Daoy (cell line): ENCODE results near the gene ATP11A. TPM values are rescaled to one million over a fixed set of nuclear protein-coding genes. Genes with fewer than 3 reads are reported as not detected.
"Not testable (repeated sequence)": the region's sequence is repeated elsewhere in the genome, so short reads cannot be mapped to it uniquely, and the experiment has no call there.

Experiments used
- DNase-seq: peaks from one replicate; pipeline ENCODE4 v3.0.0-alpha.2; 2015; ENCODE audit warnings: low read depth
- total RNA-seq: library from RNA; depleted of rRNA; stranded (reverse); fragments of >200 nt; shearing (Covaris generic); gene quantifications from 2 replicates; pipeline ENCODE4 v1.2.3, GENCODE V29; 2014

ATP11A gene
- total RNA-seq, 1 experiment from 2014 or later: 2.0 TPM

GRCh38 chr13:112838038-112838841 lies 148.4 kb downstream of the ATP11A start:
- no peak for DNase-seq

- DNase-seq: no peak
These were observed 148.9 kb downstream of the ATP11A start for GRCh38 chr13:112838842-112839117.

- no peak for DNase-seq
These were observed 149.7 kb downstream of the ATP11A start for GRCh38 chr13:112839356-112840105.

DNA sequence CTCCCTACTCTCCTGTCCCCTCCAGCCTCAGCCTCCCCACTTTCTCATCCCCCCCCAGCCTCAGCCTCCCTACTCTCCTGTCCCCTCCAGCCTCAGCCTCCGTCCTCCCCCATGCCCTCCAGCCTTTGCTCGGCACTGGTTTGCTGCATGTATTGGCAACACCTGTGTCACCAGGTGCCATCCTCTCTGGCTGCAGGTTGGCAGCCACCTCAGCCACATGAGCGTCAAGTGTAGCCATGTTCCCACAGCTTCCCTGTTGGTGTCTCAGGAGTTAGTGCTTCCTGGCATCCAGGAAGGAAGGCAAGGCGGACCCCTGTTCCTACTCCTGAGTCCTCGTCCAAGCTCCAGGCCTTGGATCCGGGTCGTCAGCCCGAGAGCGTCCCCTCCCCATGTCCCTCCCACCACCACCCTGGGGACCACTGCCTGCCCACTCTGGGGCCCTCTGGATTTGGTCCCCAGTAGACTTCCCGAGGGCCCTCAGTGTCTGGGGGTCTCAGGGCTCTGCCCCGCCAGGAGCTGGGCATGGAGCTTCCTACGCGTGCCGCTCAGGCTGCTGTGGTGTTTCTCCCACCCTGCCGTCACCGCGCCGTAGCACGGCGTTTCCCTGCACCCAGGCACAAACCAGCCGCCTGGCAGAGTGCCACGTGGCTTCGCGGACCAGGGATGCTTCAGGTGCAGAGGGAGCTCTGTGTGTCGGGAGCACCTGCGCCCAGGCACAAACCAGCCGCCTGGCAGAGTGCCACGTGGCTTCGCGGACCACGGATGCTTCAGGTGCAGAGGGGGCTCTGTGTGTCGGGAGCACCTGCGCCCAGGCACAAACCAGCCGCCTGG lies 150.8 kb downstream of the ATP11A start:
- no peak for DNase-seq

- not testable (repeated sequence) for DNase-seq
These were observed 151.6 kb downstream of the ATP11A start for GRCh38 chr13:112841303-112842015.

GRCh38 chr13:112842343-112842856 lies 152.6 kb downstream of the ATP11A start:
- DNase-seq: no peak

DNA sequence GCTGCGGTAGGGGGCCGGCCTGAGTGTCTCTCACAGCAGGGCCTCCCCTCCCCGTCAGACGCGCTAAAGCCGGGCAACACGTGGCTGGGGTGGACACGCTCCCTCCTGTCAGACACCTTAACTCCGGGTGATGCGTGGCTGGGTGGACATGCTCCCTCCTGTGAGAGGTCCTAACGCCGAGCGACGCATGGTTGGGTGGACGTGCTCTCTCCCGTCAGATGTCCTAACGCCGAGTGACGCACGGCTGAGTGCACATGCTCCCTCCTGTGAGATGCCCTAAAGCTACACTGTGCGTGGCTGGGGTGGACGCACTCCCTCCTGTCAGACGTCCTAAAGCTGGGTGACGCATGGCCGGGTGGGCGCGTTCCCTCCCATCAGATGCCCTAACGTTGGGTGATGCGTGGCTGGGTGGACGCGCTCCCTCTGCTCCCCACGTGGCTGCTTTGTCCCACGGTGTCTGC lies 153.1 kb downstream of the ATP11A start:
- DNase-seq: no peak

GRCh38 chr13:112843392-112844111 lies 153.7 kb downstream of the ATP11A start:
- DNase-seq: no peak

DNA sequence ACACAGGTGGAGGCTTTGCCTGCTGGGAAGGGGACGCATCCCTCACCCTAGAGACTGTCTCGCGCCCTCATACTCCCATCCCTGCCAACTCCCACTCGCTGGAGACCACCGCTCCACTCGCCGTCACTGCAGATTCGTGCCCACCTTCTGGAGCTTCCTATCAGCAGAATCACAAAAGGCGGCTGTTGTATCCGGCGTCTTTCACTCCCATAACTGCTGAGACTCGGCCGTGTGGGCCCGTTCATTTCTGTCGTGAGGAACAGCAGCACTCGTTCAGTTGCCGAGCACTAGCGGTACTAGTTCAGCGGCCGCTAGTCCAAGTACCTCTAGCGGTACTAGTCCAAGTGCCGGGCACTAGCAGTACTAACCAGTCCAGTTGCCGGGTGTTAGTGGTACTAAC lies 154.6 kb downstream of the ATP11A start:
- DNase-seq: no peak

GRCh38 chr13:112844879-112845278 lies 155.0 kb downstream of the ATP11A start:
- DNase-seq: no peak

DNA sequence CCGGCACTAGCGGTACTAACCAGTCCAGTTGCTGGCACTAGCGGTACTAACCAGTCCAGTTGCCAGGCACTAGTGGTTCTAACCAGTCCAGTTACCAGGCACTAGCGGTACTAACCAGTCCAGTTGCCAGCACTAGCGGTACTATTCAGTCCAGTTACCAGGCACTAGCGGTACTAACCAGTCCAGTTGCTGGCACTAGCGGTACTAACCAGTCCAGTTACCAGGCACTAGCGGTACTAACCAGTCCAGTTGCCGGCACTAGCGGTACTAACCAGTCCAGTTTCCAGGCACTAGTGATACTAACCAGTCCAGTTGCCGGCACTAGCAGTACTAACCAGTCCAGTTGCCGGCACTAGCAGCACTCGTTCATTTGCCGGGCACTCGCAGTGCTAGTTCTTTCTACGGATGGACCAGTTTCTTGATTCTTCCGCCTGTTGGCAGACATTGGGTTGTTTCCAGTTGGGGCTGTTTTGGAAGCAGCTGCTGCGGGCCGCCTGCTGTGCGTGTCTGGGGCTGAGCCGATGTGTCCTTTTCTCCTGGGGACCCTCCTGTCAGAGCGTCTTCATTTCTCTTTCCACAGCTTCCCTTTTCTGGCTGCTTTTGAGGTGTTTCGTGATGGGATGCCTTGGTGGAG lies 155.8 kb downstream of the ATP11A start:
- no peak for DNase-seq

DNA sequence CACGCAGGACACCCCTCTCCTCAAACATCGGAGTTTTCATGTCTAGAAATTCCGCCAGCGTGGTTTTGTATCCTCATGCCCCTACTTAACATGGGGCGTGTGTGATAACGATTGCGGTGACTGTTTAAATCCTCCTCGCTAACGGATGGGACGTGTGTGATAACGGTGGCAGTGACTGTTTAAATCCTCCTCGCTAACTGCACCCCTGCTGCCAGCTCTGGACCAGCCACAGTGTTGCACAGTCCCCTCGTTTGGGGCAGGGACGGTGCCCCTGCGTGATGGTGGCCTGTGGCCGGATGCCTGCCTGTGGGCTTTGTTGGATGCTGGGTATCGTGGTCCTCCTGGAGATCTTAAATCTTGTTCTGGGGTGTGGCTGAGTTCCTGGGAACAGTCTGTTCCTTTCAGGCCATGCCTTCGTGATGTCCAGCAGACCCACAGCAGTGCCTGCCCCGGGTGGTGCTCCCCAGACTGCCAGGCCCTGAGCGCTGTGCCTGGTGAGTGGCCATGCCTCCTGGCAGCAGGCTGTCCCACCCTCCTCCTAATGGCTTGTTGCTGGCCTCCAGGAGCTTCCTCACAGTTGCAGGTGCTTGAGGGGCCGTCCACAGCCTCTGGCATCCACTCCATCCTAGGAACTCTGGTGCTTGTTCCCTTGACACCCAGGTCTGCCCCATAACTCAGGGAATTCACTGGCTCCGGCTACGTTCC lies 156.7 kb downstream of the ATP11A start:
- no peak for DNase-seq

DNA sequence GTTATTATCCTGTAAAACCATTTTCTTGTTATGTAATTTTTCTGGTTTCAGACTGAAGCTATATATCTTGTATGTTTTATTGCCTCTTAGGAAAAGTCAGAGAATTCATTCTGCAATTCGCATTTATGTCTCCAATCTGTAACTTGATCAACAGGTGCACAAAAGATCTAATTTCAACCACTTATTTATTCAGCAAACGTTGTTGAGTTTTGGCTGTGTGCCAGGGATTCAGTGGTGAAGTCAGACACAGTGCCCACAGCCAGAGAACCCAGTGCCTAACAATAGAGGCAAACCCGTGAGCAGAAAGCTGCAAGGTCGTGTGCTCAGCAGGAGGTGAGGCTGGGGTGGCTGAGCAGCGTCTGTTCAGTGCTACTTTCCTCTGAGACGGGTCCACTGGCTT lies 159.7 kb downstream of the ATP11A start:
- DNase-seq: peak; percentile 28

- DNase-seq: no peak
These were observed 160.4 kb downstream of the ATP11A start for GRCh38 chr13:112850273-112850672.

GRCh38 chr13:112851107-112852038 lies 161.5 kb downstream of the ATP11A start:
- DNase-seq: no peak

GRCh38 chr13:112852392-112852791 lies 162.6 kb downstream of the ATP11A start:
- DNase-seq: no peak

DNA sequence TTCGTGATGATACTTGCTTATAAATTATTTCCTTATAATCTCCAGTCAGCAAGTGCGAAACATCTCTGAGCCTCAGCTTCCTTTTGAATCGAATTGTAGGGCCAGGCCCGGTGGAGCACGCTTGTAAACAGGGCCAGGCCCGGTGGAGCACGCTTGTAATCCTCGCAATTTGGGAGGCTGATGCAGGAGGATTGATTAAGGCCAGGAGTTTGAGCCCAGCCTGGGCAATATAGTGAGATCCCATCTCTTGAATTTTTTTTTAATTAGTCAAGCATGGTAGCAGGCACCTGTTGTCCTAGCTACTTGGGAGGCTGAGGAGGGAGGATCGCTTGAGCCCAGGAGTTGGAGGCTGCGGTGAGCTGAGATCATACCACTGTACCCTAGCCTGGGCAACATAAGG lies 163.0 kb downstream of the ATP11A start:
- DNase-seq: no peak

DNA sequence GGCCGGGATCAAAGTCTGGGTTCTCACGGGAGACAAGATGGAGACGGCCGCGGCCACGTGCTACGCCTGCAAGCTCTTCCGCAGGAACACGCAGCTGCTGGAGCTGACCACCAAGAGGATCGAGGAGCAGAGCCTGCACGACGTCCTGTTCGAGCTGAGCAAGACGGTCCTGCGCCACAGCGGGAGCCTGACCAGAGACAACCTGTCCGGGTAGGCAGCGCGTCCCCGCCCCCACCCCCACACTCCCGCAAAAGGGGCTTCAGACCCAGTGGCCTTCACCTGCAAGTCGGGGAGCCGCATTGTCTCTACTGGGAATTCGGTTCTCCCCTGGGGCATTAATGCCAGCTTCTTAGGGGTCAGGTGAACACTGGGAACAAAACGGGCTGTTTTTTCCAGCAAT lies 164.5 kb downstream of the ATP11A start:
- DNase-seq: no peak

DNA sequence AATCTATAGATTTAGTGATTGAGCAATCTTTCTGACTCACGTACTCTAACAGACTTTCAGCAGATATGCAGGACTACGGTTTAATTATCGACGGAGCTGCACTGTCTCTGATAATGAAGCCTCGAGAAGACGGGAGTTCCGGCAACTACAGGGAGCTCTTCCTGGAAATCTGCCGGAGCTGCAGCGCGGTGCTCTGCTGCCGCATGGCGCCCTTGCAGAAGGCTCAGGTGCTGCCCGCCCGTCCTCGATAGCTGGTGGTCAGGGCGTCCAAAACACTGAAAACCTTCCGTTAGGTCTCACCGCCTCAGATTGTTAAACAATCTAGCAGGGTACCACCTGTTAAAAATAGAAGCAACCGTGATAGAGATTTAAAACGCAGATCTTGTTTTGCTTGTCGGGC lies 166.0 kb downstream of the ATP11A start:
- no peak for DNase-seq
